Measurements from ENCODE around the gene FAM240A. TPM values are rescaled to one million over a fixed set of nuclear protein-coding genes. Genes with fewer than 3 reads are reported as not detected.

Gene FAM240A
- total RNA-seq, 1 donor from 2014 or later, result not detected

DNA sequence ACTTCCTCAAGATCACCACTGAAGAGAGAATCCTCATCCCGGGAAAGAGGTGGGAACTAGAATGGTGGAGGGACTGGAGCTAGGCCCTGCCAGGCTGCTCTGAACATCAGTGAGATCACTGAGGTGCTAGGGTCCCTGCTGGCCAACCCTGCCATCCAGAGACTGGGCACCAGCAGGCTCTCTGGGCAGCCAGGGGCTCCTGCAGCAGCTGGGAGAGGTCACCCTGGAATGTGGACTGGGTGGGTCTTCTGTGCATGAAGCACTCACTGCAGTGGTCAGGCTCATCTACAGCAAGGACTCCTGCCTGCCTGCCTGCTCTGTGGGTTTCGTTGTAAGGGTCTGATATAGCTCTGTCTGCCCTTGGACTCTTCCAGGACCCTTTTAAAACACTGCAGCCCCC is 56.3 kb downstream of the FAM240A start:
- TF ChIP-seq, protein P1, sequence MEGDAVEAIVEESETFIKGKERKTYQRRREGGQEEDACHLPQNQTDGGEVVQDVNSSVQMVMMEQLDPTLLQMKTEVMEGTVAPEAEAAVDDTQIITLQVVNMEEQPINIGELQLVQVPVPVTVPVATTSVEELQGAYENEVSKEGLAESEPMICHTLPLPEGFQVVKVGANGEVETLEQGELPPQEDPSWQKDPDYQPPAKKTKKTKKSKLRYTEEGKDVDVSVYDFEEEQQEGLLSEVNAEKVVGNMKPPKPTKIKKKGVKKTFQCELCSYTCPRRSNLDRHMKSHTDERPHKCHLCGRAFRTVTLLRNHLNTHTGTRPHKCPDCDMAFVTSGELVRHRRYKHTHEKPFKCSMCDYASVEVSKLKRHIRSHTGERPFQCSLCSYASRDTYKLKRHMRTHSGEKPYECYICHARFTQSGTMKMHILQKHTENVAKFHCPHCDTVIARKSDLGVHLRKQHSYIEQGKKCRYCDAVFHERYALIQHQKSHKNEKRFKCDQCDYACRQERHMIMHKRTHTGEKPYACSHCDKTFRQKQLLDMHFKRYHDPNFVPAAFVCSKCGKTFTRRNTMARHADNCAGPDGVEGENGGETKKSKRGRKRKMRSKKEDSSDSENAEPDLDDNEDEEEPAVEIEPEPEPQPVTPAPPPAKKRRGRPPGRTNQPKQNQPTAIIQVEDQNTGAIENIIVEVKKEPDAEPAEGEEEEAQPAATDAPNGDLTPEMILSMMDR (IDR thresholded peaks at IDR 0.05), result no peak
- TF ChIP-seq EZH2 (IDR thresholded peaks at IDR 0.05) (no peak), EZH2phosphoT487 (IDR thresholded peaks at IDR 0.05) (no peak)
- no peak overlapping the region for H3K4me3 ChIP-seq
- H3K27me3 Mint-ChIP-seq (ENCODE audit: insufficient read depth, low read depth), result peaks cover 8% of the 10 kb centered on the region

DNA sequence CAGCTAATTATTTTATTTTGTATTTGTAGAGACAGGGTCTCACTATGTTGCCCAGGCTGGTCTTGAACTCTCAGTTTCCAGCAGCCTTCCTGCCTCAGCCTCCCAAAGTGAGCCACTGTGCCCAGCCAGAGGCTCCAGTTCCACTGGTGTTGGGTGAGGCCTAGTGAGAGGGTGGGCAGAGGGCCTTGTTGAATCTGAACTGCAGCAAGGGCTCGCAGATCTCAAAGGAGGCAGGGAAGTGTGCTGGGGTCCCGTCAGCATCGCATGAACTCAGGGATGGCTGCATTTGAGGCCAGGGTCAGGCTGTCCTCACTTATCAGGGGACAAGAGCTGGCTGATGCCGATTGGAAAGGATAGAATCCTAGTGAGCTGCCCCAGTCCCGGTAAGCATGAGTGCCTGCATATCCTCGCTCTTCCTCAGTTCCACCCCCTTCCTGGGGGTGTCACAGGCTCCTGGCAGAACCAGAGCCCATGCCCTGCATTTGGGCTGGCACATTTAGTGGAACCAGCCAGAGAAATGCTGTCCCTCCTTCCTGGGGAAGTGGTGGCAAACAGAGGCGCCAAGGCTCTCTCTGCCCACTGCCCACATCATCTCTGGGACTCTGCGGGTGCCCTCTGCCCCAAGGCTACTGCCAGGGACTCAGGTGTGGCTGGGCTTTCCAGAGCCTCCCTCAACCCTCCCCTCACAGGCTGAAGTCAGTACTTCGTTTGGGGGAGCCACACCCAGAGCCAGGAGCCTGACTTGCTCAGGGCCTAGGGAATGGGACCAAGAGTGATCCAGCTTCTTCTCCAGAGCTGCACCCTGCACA is 57.1 kb downstream of the FAM240A start:
- Histone ChIP-seq H4K20me1 (ENCODE audit: low read depth) (no peaks in the 10 kb centered on the region), H3K4me1 (no peaks in the 10 kb centered on the region), H3K9ac (no peak overlapping the region), H3K27ac (no peak overlapping the region), H3K4me2 (no peak overlapping the region), H3K79me2 (ENCODE audit: low read depth) (no peaks in the 10 kb centered on the region), H3K4me3 (no peak overlapping the region), H2AFZ (replicated peaks) (no peak overlapping the region), H3K36me3 (no peaks in the 10 kb centered on the region), H3F3A (ENCODE audit: low read depth) (no peaks in the 10 kb centered on the region), H3K9me3 (ENCODE audit: low read depth) (no peaks in the 10 kb centered on the region), H3K27me3 (no peaks in the 10 kb centered on the region)
- Mint-ChIP-seq H3K36me3 (no peaks in the 10 kb centered on the region), H3K27ac (peak overlapping the region; percentile 19), H3K27me3 (ENCODE audit: insufficient read depth, low read depth) (peaks cover 8% of the 10 kb centered on the region), H3K4me3 (no peak overlapping the region), H3K9me3 (no peaks in the 10 kb centered on the region), H3K4me1 (peaks cover 7% of the 10 kb centered on the region)
- no peak for DNase-seq (ENCODE audit: low spot score)
- TF ChIP-seq EZH2phosphoT487 (IDR thresholded peaks at IDR 0.05) (no peak), EZH2 (IDR thresholded peaks at IDR 0.05) (no peak)
- TF ChIP-seq, protein P1 (IDR thresholded peaks at IDR 0.05), result no peak

More for the DNA sequence above, 56.3 kb downstream of the FAM240A start:
- no peak overlapping the region for H3K27ac ChIP-seq
- H3K4me1 ChIP-seq, result peaks cover 2% of the 10 kb centered on the region
- Mint-ChIP-seq H3K27ac (no peak overlapping the region), H3K9me3 (no peaks in the 10 kb centered on the region), H3K36me3 (no peaks in the 10 kb centered on the region), H3K4me1 (peaks cover 7% of the 10 kb centered on the region), H3K4me3 (no peak overlapping the region)
- H3K4me2 ChIP-seq, result no peak overlapping the region
- H3F3A ChIP-seq (ENCODE audit: low read depth), result no peaks in the 10 kb centered on the region
- H3K27me3 ChIP-seq, result no peaks in the 10 kb centered on the region
- H2AFZ ChIP-seq (replicated peaks), result no peak overlapping the region
- no peak for DNase-seq (ENCODE audit: low spot score)
- no peaks in the 10 kb centered on the region for H3K79me2 ChIP-seq (ENCODE audit: low read depth)
- no peaks in the 10 kb centered on the region for H3K9me3 ChIP-seq (ENCODE audit: low read depth)
- no peak overlapping the region for H3K9ac ChIP-seq
- no peaks in the 10 kb centered on the region for H3K36me3 ChIP-seq
- H4K20me1 ChIP-seq (ENCODE audit: low read depth), result no peaks in the 10 kb centered on the region

DNA sequence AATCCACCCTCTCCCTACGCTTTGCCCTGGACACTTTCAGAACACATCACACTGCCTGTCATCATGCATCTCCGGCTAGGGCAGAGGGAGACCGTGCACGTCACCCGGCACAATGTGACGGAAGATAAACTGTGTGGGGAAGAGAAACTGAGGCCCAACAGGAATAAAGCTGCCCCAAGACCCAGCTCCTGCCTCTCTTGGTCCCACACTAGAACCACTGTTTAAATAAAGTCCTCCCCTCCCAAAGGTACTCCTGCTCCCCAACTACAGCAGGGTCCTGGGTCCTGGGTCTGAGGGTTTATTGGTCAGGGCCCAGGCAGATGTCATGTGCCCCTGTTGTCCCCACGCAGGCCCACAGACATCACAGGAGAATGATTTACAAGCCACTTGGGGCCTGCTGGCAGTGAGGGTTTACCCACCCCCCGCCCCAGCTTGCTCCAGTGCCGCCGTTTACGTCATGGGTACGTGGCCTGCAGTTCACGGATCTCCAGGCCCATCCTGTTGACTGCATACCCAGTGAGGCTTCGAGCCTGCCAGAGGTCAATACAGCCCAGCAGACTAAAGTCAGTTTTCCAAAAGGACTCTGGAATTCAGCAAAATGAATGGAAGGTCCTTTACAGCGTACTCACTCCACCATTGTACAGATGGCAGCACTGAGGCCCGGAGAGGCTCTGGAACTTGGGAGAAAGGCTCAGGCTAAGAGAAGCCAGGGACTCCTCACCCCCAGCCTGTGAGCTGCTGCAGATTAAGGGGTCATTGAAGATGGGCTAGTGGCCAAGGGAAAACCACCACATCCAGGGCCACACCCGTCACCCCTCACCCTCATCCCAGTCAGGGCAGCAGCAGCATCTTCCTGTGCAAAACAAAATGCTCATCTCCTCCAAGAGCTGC is 57.9 kb downstream of the FAM240A start:
- Histone ChIP-seq H3K79me2 (ENCODE audit: low read depth) (no peaks in the 10 kb centered on the region), H3K9ac (no peak overlapping the region), H3K9me3 (ENCODE audit: low read depth) (no peaks in the 10 kb centered on the region), H3K36me3 (no peaks in the 10 kb centered on the region), H3K27me3 (no peaks in the 10 kb centered on the region), H2AFZ (replicated peaks) (no peak overlapping the region), H3K4me1 (no peaks in the 10 kb centered on the region), H4K20me1 (ENCODE audit: low read depth) (no peaks in the 10 kb centered on the region), H3K4me3 (no peak overlapping the region), H3K27ac (no peak overlapping the region), H3F3A (ENCODE audit: low read depth) (no peaks in the 10 kb centered on the region), H3K4me2 (no peak overlapping the region)
- no peak for DNase-seq (ENCODE audit: low spot score)
- Mint-ChIP-seq H3K4me1 (peaks cover 7% of the 10 kb centered on the region), H3K27me3 (ENCODE audit: insufficient read depth, low read depth) (peaks cover 8% of the 10 kb centered on the region), H3K9me3 (no peaks in the 10 kb centered on the region), H3K36me3 (no peaks in the 10 kb centered on the region), H3K27ac (peak overlapping the region; percentile 19), H3K4me3 (no peak overlapping the region)
- TF ChIP-seq, protein P1 (IDR thresholded peaks at IDR 0.05), result no peak
- TF ChIP-seq EZH2phosphoT487 (IDR thresholded peaks at IDR 0.05) (no peak), EZH2 (IDR thresholded peaks at IDR 0.05) (no peak)
